ENCODE data around the gene FBXO15.

FBXO15 gene

DNA sequence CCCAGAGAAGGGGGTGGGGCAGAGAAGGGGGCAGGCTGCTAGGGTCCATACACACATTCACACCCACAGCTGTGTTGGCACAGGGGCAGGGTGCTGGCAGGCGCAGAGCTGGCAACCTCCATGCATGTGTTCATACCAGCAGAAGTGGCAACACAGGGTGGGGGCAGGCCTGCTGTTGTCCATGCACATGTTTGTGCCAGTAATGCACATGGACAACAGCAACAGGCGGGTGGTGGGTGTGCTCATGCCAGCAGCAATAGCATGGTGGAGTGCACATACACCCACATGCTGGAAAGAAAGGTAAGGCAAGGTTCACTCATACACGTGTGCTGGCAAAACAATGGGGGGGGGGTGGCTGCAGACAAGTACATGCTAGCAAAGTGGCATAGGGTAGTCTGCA lies 54.7 kb downstream of the FBXO15 start:
- H3K4me3 ChIP-seq (ENCODE audit: low read length) = no peak overlapping the region
- H2AFZ ChIP-seq (ENCODE audit: low read depth, low read length) = no peak overlapping the region
- TF ChIP-seq, protein P1, sequence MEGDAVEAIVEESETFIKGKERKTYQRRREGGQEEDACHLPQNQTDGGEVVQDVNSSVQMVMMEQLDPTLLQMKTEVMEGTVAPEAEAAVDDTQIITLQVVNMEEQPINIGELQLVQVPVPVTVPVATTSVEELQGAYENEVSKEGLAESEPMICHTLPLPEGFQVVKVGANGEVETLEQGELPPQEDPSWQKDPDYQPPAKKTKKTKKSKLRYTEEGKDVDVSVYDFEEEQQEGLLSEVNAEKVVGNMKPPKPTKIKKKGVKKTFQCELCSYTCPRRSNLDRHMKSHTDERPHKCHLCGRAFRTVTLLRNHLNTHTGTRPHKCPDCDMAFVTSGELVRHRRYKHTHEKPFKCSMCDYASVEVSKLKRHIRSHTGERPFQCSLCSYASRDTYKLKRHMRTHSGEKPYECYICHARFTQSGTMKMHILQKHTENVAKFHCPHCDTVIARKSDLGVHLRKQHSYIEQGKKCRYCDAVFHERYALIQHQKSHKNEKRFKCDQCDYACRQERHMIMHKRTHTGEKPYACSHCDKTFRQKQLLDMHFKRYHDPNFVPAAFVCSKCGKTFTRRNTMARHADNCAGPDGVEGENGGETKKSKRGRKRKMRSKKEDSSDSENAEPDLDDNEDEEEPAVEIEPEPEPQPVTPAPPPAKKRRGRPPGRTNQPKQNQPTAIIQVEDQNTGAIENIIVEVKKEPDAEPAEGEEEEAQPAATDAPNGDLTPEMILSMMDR (IDR thresholded peaks at IDR 0.05; ENCODE audit: low read depth, low read length) = no peak
- no peak for TF ChIP-seq EZH2phosphoT487 (IDR thresholded peaks at IDR 0.05; ENCODE audit: low read depth)
- peaks cover 2% of the 10 kb centered on the region for H3K36me3 ChIP-seq (replicated peaks; ENCODE audit: low read depth, low read length)
- H3K4me1 ChIP-seq (ENCODE audit: low read length) = no peaks in the 10 kb centered on the region
- no peaks in the 10 kb centered on the region for H3K79me2 ChIP-seq (ENCODE audit: low read length)
- no peaks in the 10 kb centered on the region for H3K27me3 ChIP-seq (ENCODE audit: low read depth, low read length)
- no peaks in the 10 kb centered on the region for H4K20me1 ChIP-seq (ENCODE audit: insufficient read depth, low read length)
- H3K9me3 ChIP-seq (ENCODE audit: insufficient read depth, low read length) = no peaks in the 10 kb centered on the region
- no peak overlapping the region for H3K4me2 ChIP-seq (ENCODE audit: low read length)
- H3K27ac ChIP-seq (ENCODE audit: low read length) = no peak overlapping the region
- no peak overlapping the region for H3K9ac ChIP-seq (ENCODE audit: low read length)

DNA sequence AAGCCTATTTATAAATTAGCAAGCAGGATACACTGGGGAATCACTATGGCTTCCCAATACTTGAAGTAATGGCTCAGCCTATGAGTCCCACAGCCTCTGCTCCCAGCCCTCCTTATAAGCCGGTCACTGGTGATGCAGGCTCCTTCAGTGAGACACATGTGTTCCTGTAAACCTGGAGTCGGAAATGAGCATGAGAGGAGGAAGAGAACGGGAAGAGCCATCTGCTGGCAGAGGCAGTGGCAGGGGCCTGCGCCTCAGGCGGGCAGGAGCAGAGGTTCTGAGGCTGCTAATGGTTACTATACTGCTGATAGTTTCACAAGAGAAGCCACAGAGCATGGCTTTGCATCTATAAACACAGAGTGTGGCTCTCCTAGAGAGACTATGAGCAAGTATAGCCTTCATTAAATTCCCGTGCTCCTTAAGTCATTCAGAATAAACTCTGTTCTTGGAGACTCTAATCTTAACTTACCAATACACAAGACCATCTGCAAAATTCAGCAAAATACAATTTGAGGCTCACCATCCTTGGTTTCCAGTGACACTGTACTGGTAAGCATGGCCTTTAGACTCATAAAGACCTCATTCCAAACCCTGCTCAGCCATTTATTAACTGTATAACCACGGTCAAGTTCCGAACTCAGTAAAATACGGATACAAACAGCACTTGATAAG lies 63.3 kb downstream of the FBXO15 start:
- Histone ChIP-seq H2AFZ (ENCODE audit: low read depth, low read length) (no peak overlapping the region), H3K27ac (ENCODE audit: low read length) (no peak overlapping the region), H3K36me3 (replicated peaks; ENCODE audit: low read depth, low read length) (no peaks in the 10 kb centered on the region), H3K9ac (ENCODE audit: low read length) (no peak overlapping the region), H4K20me1 (ENCODE audit: insufficient read depth, low read length) (no peaks in the 10 kb centered on the region), H3K4me1 (ENCODE audit: low read length) (peaks cover 14% of the 10 kb centered on the region), H3K27me3 (ENCODE audit: low read depth, low read length) (no peaks in the 10 kb centered on the region), H3K9me3 (ENCODE audit: insufficient read depth, low read length) (no peaks in the 10 kb centered on the region), H3K4me2 (ENCODE audit: low read length) (no peak overlapping the region), H3K4me3 (ENCODE audit: low read length) (no peak overlapping the region), H3K79me2 (ENCODE audit: low read length) (no peaks in the 10 kb centered on the region)
- TF ChIP-seq, protein P1 (IDR thresholded peaks at IDR 0.05; ENCODE audit: low read depth, low read length) = no peak
- no peak for TF ChIP-seq EZH2phosphoT487 (IDR thresholded peaks at IDR 0.05; ENCODE audit: low read depth)

DNA sequence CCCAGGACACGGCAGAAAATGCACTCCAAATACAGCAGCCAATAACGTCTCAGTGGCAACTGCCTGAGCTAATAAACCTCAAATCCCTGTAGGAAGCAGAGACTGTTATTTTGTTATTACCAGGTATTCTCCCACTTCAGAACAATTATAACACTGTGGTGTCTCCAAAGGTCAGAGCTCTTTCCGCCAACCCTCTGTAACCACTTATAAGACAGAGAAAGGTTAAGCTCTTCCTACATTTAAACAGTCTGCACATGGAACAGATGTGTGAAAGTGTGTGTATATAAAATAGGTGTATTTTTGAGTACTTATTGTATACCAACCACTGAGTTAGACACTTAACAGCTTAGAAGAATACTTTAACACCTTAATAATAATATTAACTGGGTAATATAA lies 64.1 kb downstream of the FBXO15 start:
- 0 out of 2 replicates have a peak, but pooled peaks cover 2% of the 10 kb centered on the region for H3K27me3 ChIP-seq (ENCODE audit: low read depth, low read length)
- no peaks in the 10 kb centered on the region for H3K79me2 ChIP-seq (ENCODE audit: low read length)
- no peaks in the 10 kb centered on the region for H3K9me3 ChIP-seq (ENCODE audit: insufficient read depth, low read length)
- no peak overlapping the region for H3K4me2 ChIP-seq (ENCODE audit: low read length)
- no peaks in the 10 kb centered on the region for H3K36me3 ChIP-seq (replicated peaks; ENCODE audit: low read depth, low read length)
- peak overlapping the region; percentile 98 for H2AFZ ChIP-seq (ENCODE audit: low read depth, low read length)
- peaks cover 14% of the 10 kb centered on the region for H3K4me1 ChIP-seq (ENCODE audit: low read length)
- no peak overlapping the region for H3K27ac ChIP-seq (ENCODE audit: low read length)
- no peak overlapping the region for H3K4me3 ChIP-seq (ENCODE audit: low read length)
- no peak overlapping the region for H3K9ac ChIP-seq (ENCODE audit: low read length)
- H4K20me1 ChIP-seq (ENCODE audit: insufficient read depth, low read length) = no peaks in the 10 kb centered on the region
- TF ChIP-seq, protein P1 (IDR thresholded peaks at IDR 0.05; ENCODE audit: low read depth, low read length) = no peak
- TF ChIP-seq EZH2phosphoT487 (IDR thresholded peaks at IDR 0.05; ENCODE audit: low read depth) = no peak

DNA sequence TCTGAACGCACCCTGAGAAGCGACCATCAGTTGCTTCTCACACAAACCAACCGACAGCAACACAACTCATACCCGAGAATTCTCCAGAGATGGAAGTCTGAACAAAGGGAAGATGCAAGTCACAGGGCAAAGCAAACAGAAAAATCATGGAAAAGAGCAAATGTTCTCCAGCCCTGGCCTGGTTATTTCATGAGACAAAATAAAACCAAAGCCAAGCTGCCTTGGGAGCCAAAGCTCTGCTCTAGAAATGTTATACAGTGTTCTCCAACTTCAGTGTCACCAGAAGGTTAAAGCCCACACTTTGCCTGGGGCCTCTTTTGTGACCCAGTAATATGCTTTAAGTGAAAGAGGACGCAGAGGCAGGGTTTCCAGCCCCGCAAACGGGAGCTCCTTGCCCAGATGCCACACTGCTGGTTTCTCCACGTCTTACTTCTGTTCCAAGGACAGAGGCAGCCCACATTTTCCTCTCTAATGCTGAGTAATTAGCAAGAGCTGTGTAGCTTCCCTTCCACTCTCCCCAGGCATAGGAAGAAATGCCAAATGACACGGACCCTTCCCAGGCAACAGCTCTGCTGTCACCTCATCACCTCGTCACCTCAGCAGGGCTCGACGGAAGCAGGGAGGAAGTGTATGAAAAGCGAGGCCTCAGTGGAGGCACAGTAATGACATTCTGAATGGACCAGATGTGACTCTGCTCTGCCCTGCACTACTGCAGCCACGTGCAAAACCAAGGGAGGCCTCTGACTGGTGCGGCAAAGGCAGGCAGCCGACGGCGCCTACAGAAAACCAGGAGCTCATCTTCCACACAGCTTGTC lies 64.7 kb downstream of the FBXO15 start:
- Histone ChIP-seq H2AFZ (ENCODE audit: low read depth, low read length) (peak overlapping the region; percentile 98), H3K79me2 (ENCODE audit: low read length) (no peaks in the 10 kb centered on the region), H4K20me1 (ENCODE audit: insufficient read depth, low read length) (no peaks in the 10 kb centered on the region), H3K9ac (ENCODE audit: low read length) (peak overlapping the region; percentile 49), H3K27ac (ENCODE audit: low read length) (no peak overlapping the region), H3K9me3 (ENCODE audit: insufficient read depth, low read length) (no peaks in the 10 kb centered on the region), H3K4me2 (ENCODE audit: low read length) (peak overlapping the region; percentile 75), H3K36me3 (replicated peaks; ENCODE audit: low read depth, low read length) (no peaks in the 10 kb centered on the region), H3K4me1 (ENCODE audit: low read length) (peaks cover 14% of the 10 kb centered on the region), H3K27me3 (ENCODE audit: low read depth, low read length) (0 out of 2 replicates have a peak, but pooled peaks cover 3% of the 10 kb centered on the region), H3K4me3 (ENCODE audit: low read length) (peak overlapping the region; percentile 60)
- no peak for TF ChIP-seq EZH2phosphoT487 (IDR thresholded peaks at IDR 0.05; ENCODE audit: low read depth)
- TF ChIP-seq, protein P1 (IDR thresholded peaks at IDR 0.05; ENCODE audit: low read depth, low read length) = no peak
